Muscle of leg (tissue), 11 donors: Measurements from ENCODE around the gene RPLP1. TPM values are rescaled to one million over a fixed set of nuclear protein-coding genes. Genes with fewer than 3 reads are reported as not detected.

Experiments used
- DNase-seq: peaks from one replicate; pipeline ENCODE4 v3.0.0; 2013
- H3K27ac ChIP-seq: one replicate; pipeline ENCODE4 v1.5.1; 2013; ENCODE audit warnings: mild to moderate bottlenecking, low read length, control low read depth
- H3K27me3 ChIP-seq: one replicate; pipeline ENCODE4 v1.6.1; 2013; ENCODE audit warnings: low read length; ENCODE audit not compliant: control insufficient read depth, insufficient read depth
- H3K36me3 ChIP-seq: one replicate; pipeline ENCODE4 v1.6.1; 2013; ENCODE audit warnings: low read length; ENCODE audit not compliant: control insufficient read depth, insufficient read depth
- H3K4me1 ChIP-seq: one replicate; pipeline ENCODE4 v1.6.1; 2013; ENCODE audit warnings: low read length; ENCODE audit not compliant: control insufficient read depth, insufficient read depth
- H3K4me3 ChIP-seq: one replicate; pipeline ENCODE4 v1.5.1; 2013; ENCODE audit warnings: low read length, control low read depth
- H3K9me3 ChIP-seq: replicated peaks from 2 replicates; pipeline ENCODE4 v1.6.1; 2013; ENCODE audit warnings: low read depth, low read length; ENCODE audit not compliant: control insufficient read depth
- WGBS: methylation state at CpG from one replicate; pipeline ENCODE4 v1.1.5; 2013; ENCODE audit warnings: missing lambda C conversion rate; ENCODE audit not compliant: insufficient coverage; 5-methylcytosine and 5-hydroxymethylcytosine counted together
- polyA plus RNA-seq, 8 donors: library from polyadenylated mRNA; unstranded; fragments of 120-200 nt; gene quantifications; one replicate each; pipeline versions ENCODE4 v1.2.1 to v1.2.3, GENCODE V29; 2013; ENCODE audit warnings: inconsistent platforms in 1 of 8, low replicate concordance in 1 of 8; ENCODE audit not compliant: insufficient read length in 8 of 8, insufficient read depth in 1 of 8
- total RNA-seq: library from RNA; stranded (reverse); fragments of 120-200 nt; gene quantifications from one replicate; pipeline ENCODE4 v1.2.4, GENCODE V29; 2013

RPLP1 gene
- total and polyA plus RNA-seq, 9 donors, result 693 to 4,092 (median 3,736) TPM

DNA sequence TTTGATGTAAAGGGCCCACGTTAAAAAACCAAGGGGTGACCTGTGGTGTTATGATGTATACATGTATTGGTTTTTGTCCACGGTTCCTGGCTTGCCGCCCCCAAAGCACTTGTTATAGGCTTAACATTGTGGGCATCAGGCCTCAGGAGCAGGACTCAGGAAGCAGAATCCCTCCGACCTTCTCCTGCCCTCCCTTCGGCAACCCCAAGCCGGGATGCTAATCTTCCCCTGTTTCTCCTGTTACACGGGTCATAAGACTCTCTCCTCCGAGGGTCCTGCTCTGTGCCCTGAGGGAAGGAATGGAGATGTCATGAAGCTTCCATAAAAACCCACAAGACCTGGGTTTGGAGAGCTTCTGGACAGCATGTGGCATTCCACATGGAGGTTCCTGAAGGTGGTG is 48.8 kb downstream of the RPLP1 start:
- peaks cover 3% of the 10 kb centered on the region for H3K27me3 ChIP-seq
- H3K4me1 ChIP-seq, result peaks cover 20% of the 10 kb centered on the region
- H3K4me3 ChIP-seq, result no peak overlapping the region
- whole genome bisulfite sequencing, result no CpG with 5 or more reads among the region's 8 CpGs
- H3K36me3 ChIP-seq, result no peaks in the 10 kb centered on the region
- no peaks in the 10 kb centered on the region for H3K9me3 ChIP-seq
- H3K27ac ChIP-seq, result no peak overlapping the region
- DNase-seq, result no peak

DNA sequence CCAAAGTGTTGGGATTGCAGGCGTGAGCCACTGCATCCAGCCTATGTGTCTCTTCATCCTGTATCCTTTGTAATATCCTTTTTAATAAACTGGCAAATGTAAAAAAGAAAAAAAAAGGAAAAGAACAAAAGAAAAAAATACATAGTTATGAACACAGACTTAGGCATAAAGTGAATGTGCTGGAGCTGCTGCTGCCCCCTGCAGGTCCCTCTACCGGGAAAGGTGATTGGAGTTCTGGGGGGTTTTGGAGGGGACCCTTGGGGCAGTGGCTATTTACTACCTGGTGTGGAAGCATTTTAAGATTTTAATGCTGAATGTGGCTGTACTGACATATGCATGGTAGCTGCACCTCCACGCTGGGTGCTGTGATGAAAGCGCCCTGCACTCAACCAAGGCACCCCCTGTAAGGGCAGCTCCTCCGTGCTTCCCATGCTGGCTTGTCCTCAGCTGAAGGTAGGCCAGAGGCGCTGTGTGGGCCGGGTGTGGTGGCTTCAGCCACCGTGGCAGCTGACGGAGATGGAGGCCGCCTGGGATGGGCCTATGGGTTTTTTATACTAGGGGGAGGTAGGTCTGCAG is 49.9 kb downstream of the RPLP1 start:
- Histone ChIP-seq H3K4me3 (no peak overlapping the region), H3K36me3 (no peaks in the 10 kb centered on the region), H3K9me3 (no peaks in the 10 kb centered on the region), H3K27ac (no peak overlapping the region), H3K27me3 (no peaks in the 10 kb centered on the region), H3K4me1 (peaks cover 20% of the 10 kb centered on the region)
- WGBS, result 59% methylated on average over 6 of the region's 10 CpGs
- DNase-seq, result no peak

DNA sequence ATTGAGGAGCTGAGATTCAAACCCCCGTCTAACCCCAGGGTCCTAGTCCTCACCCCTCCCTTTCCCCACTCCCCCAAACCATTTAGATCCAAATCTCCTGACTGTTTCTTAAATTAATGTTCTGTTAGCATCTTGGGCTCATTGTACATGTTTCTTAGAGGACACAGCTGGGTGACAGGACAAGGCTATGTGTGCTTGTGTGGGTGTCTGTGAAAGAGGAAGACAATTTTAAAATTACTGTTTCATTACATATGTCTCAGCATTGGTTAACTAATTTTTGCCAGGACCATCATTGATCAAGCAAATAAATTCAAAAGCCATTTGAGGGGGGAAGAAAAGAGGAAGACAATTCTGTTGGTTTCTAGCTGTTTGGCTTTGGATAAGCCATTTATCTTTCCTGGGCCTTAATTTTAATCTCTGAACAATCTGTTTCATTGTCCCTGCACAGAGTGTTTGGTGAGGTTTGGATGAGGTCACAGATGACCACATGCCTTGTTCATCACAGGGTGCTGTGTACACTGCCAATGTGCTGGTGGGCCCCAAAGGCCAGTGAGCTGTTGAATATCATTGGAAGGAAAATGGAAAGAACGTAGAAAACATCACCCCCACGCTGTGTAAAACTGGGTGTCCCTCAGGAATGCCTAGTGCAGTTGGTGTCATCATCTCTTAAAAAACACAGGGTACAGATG is 51.9 kb downstream of the RPLP1 start:
- H3K27me3 ChIP-seq, result no peaks in the 10 kb centered on the region
- peaks cover 13% of the 10 kb centered on the region for H3K4me1 ChIP-seq
- H3K27ac ChIP-seq, result no peak overlapping the region
- 80% methylated on average over 1 of the region's 3 CpGs for WGBS
- no peak overlapping the region for H3K4me3 ChIP-seq
- DNase-seq, result no peak
- no peaks in the 10 kb centered on the region for H3K36me3 ChIP-seq
- H3K9me3 ChIP-seq, result no peaks in the 10 kb centered on the region

Other genes with a start within 250 kb of the RPLP1 start
- 0.13 TPM for gene PAQR5, start 153.9 kb upstream of the RPLP1 start, total RNA-seq
- under 1 TPM; 0.11 to 0.83 (median 0.33) TPM for gene PAQR5, start 153.9 kb upstream of the RPLP1 start, polyA plus RNA-seq
- 16.5 TPM for gene KIF23, start 38.5 kb upstream of the RPLP1 start, total RNA-seq
- gene KIF23, start 38.5 kb upstream of the RPLP1 start, polyA plus RNA-seq, result 10 to 100 TPM; 17.6 to 26.9 (median 21.2) TPM